Activated CD8-positive, alpha-beta T cell treated with anti-CD3 and anti-CD28 coated beads for 36 hours (primary cell): ENCODE results near the gene RPS19. TPM values are rescaled to one million over a fixed set of nuclear protein-coding genes. Genes with fewer than 3 reads are reported as not detected.
A peak's percentile ranks its signal among the peaks of the same experiment; 100 is the strongest.
"Not testable (repeated sequence)": the region's sequence is repeated elsewhere in the genome, so short reads cannot be mapped to it uniquely, and the experiment has no call there.

Experiments
- ATAC-seq: fragments of 200-7000 bp; cut with Tn5 transposase; one replicate; pipeline ENCODE4 v1.10.0; 2021; ENCODE audit warnings: mild to moderate bottlenecking, moderate library complexity
- CTCF ChIA-PET: fragments of 350-600 bp; sonication (Branson Sonifier 250); formaldehyde crosslinking; loops from one replicate; lab custom pipeline; 2021; ENCODE audit warnings: antibody characterized with exemption; lab: Charles Lee
- POLR2A ChIA-PET: fragments of 350-600 bp; sonication (Branson Sonifier 250); formaldehyde crosslinking; loops from one replicate; lab custom pipeline; 2021; ENCODE audit warnings: antibody characterized with exemption; lab: Charles Lee
- DNase-seq: peaks from one replicate; pipeline ENCODE4 v3.0.0-alpha.2; 2020
- H3K27ac Mint-ChIP-seq: one replicate; pipeline ENCODE4 v1.8.0; 2021; ENCODE audit warnings: mild to moderate bottlenecking, mixed read lengths
- H3K27me3 Mint-ChIP-seq: one replicate; pipeline ENCODE4 v1.8.0; 2021; ENCODE audit warnings: mixed read lengths
- H3K36me3 Mint-ChIP-seq: one replicate; pipeline ENCODE4 v1.8.0; 2021; ENCODE audit warnings: low read depth, mixed read lengths
- H3K4me1 Mint-ChIP-seq: one replicate; pipeline ENCODE4 v1.8.0; 2021; ENCODE audit warnings: low read depth, mixed read lengths
- H3K4me3 Mint-ChIP-seq: one replicate; pipeline ENCODE4 v1.8.0; 2021; ENCODE audit warnings: mild to moderate bottlenecking, moderate library complexity, mixed read lengths
- H3K9me3 Mint-ChIP-seq: one replicate; pipeline ENCODE4 v1.8.0; 2021; ENCODE audit warnings: mixed read lengths
- CTCF ChIP-seq: fragments of 200-600 bp; IDR thresholded peaks from one replicate; pipeline ENCODE4 v1.8.0; 2022; ENCODE audit warnings: antibody characterized with exemption, mild to moderate bottlenecking
- intact Hi-C: fragments of 100-400 bp; cut with micrococcal nuclease; formaldehyde crosslinking; loops from one replicate; pipeline ENCODE4 v1.10.0; 2022
- total RNA-seq, 2 experiments: library from RNA; stranded (reverse); gene quantifications; one replicate each; pipeline ENCODE4 v1.2.3, GENCODE V29; 2021

RPS19 gene
- total RNA-seq, 2 experiments from 2014 or later = 3,454 to 3,479 TPM

GRCh38 chr19:41872775-41873647 is 13.0 kb downstream of the RPS19 start:
- H3K4me3 Mint-ChIP-seq = no peak overlapping the region
- no peaks in the 10 kb centered on the region for H3K9me3 Mint-ChIP-seq
- no peaks in the 10 kb centered on the region for H3K27me3 Mint-ChIP-seq
- ChIA-PET CTCF (interaction anchor here (0.8 to 6.7 kb wide), 17 partner anchors 10 to 87 kb away, joined by 3 to 110 read pairs (median 9); partner anchors contain the start of genes ARHGEF1, RABAC1 and RPS19), POLR2A (interaction anchor here (0.6 to 13.4 kb wide), 22 partner anchors 12 to 566 kb away, joined by 3 to 282 read pairs (median 4); partner anchors contain the start of genes ARHGEF1, ERFL, RABAC1 and RPS19)
- DNase-seq = peak; percentile 80
- ATAC-seq = no peak
- TF ChIP-seq CTCF = peak; percentile 84
- peak overlapping the region; percentile 95 for H3K27ac Mint-ChIP-seq
- intact Hi-C loops = loop anchor here (5.0 kb wide), 1 partner anchor 74 kb away; no protein-coding TSS in a partner anchor
- H3K4me1 Mint-ChIP-seq = peaks cover 80% of the 10 kb centered on the region
- peaks cover 35% of the 10 kb centered on the region for H3K36me3 Mint-ChIP-seq

GRCh38 chr19:41875973-41876372 is 15.9 kb downstream of the RPS19 start:
- DNase-seq = peak; percentile 1
- peak overlapping the region; percentile 92 for H3K27ac Mint-ChIP-seq
- ChIA-PET POLR2A (interaction anchor here (0.9 to 13.4 kb wide), 7 partner anchors 8 to 70 kb away, joined by 3 to 282 read pairs (median 8); partner anchors contain the start of genes ARHGEF1 and RPS19), CTCF (interaction anchor here (2.4 to 5.9 kb wide), 2 partner anchors 9 to 76 kb away, joined by 12 to 61 read pairs; partner anchors contain the start of gene ARHGEF1)
- H3K9me3 Mint-ChIP-seq, H3K27me3 Mint-ChIP-seq, ATAC-seq, intact Hi-C loops: not testable (repeated sequence)
- H3K4me3 Mint-ChIP-seq = peak overlapping the region; percentile 40
- H3K36me3 Mint-ChIP-seq = peaks cover 20% of the 10 kb centered on the region
- peaks cover 74% of the 10 kb centered on the region for H3K4me1 Mint-ChIP-seq

GRCh38 chr19:41876847-41877832 is 17.1 kb downstream of the RPS19 start, which contains the start of gene CD79A:
Gene CD79A (plus strand): TSS chr19:41877279. CDS start chr19:41877305, 26 bp downstream.
- Mint-ChIP-seq H3K9me3 (no peaks in the 10 kb centered on the region), H3K27me3 (no peaks in the 10 kb centered on the region), H3K36me3 (peaks cover 9% of the 10 kb centered on the region), H3K27ac (peak within 1 kb of the TSS; percentile 84), H3K4me1 (peaks cover 69% of the 10 kb centered on the region), H3K4me3 (peak within 1 kb of the TSS; percentile 74)
- ATAC-seq = peak; percentile 32
- DNase-seq = peak; percentile 65
- TF ChIP-seq CTCF = no peak
- intact Hi-C loops = no loop called here
- POLR2A ChIA-PET = interaction anchor here (0.9 to 13.4 kb wide), 13 partner anchors 8 to 73 kb away, joined by 3 to 282 read pairs (median 4); partner anchors contain the start of genes ARHGEF1 and RPS19
- CTCF ChIA-PET = interaction anchor here (0.9 to 5.9 kb wide), 4 partner anchors 7 to 81 kb away, joined by 3 to 61 read pairs (median 8); partner anchors contain the start of gene ARHGEF1

- Mint-ChIP-seq H3K27me3 (no peaks in the 10 kb centered on the region), H3K4me3 (peak overlapping the region; percentile 74), H3K36me3 (peaks cover 2% of the 10 kb centered on the region), H3K9me3 (no peaks in the 10 kb centered on the region), H3K4me1 (peaks cover 67% of the 10 kb centered on the region), H3K27ac (peak overlapping the region; percentile 84)
- CTCF ChIA-PET = interaction anchor here (1.5 to 2.4 kb wide), 2 partner anchors 73 to 80 kb away, joined by 5 to 12 read pairs; no protein-coding TSS in a partner anchor
- ATAC-seq = peak; percentile 43
- DNase-seq = peak; percentile 64
- intact Hi-C loops = no loop called here
- no peak for TF ChIP-seq CTCF
- POLR2A ChIA-PET = interaction anchor here (1.0 to 13.4 kb wide), 7 partner anchors 8 to 72 kb away, joined by 3 to 282 read pairs (median 8); partner anchors contain the start of genes ARHGEF1 and RPS19
These were observed 18.2 kb downstream of the RPS19 start for GRCh38 chr19:41877916-41878905.
